Measurements from ENCODE around the gene IQCN.

IQCN gene

GRCh38 chr19:18287836-18288772, 13.9 kb upstream of the IQCN start:
- DNase-seq (ENCODE audit: low read depth in 1 of 2, low spot score in 1 of 2) = no peak

- DNase-seq (ENCODE audit: low read depth in 1 of 2, low spot score in 1 of 2) = no peak
These were observed 12.9 kb upstream of the IQCN start for GRCh38 chr19:18286973-18287635.

- no peak for DNase-seq (ENCODE audit: low read depth in 1 of 2, low spot score in 1 of 2)
These were observed 10.6 kb upstream of the IQCN start for GRCh38 chr19:18284712-18285360.

GRCh38 chr19:18283338-18283737, 9.1 kb upstream of the IQCN start:
- DNase-seq (ENCODE audit: low read depth in 1 of 2, low spot score in 1 of 2) = no peak

GRCh38 chr19:18282788-18283141, 8.5 kb upstream of the IQCN start:
- no peak for DNase-seq (ENCODE audit: low read depth in 1 of 2, low spot score in 1 of 2)

GRCh38 chr19:18282021-18282787, 8.0 kb upstream of the IQCN start:
- no peak for DNase-seq (ENCODE audit: low read depth in 1 of 2, low spot score in 1 of 2)

- DNase-seq (ENCODE audit: low read depth in 1 of 2, low spot score in 1 of 2) = peak; percentile 92 to 94
These were observed 7.1 kb upstream of the IQCN start, which contains the start of gene JUND for GRCh38 chr19:18281082-18282020. TSS of gene JUND (minus strand) at chr19:18281622. CDS start at chr19:18281484, 138 bp downstream.

- peak in 1 of 2 donors; percentile 62 for DNase-seq (ENCODE audit: low read depth in 1 of 2, low spot score in 1 of 2)
These were observed 6.2 kb upstream of the IQCN start for GRCh38 chr19:18280247-18281081.

- peak; percentile 72 to 90 for DNase-seq (ENCODE audit: low read depth in 1 of 2, low spot score in 1 of 2)
These were observed 5.4 kb upstream of the IQCN start for GRCh38 chr19:18279516-18280246.

- DNase-seq (ENCODE audit: low read depth in 1 of 2, low spot score in 1 of 2) = no peak
These were observed 4.9 kb upstream of the IQCN start for GRCh38 chr19:18279266-18279515.

GRCh38 chr19:18278521-18279265, 4.4 kb upstream of the IQCN start:
- DNase-seq (ENCODE audit: low read depth in 1 of 2, low spot score in 1 of 2) = peak in 1 of 2 donors; percentile 32

GRCh38 chr19:18274781-18275356, 617 bp upstream of the IQCN start:
- DNase-seq (ENCODE audit: low read depth in 1 of 2, low spot score in 1 of 2) = no peak

- no peak for DNase-seq (ENCODE audit: low read depth in 1 of 2, low spot score in 1 of 2)
These were observed 562 bp downstream of the IQCN start for GRCh38 chr19:18273561-18274218.

GRCh38 chr19:18271433-18271841, 2.8 kb downstream of the IQCN start:
- no peak for DNase-seq (ENCODE audit: low read depth in 1 of 2, low spot score in 1 of 2)

GRCh38 chr19:18270326-18270725, 3.9 kb downstream of the IQCN start:
- DNase-seq (ENCODE audit: low read depth in 1 of 2, low spot score in 1 of 2) = no peak

GRCh38 chr19:18269070-18269723, 5.1 kb downstream of the IQCN start:
- DNase-seq (ENCODE audit: low read depth in 1 of 2, low spot score in 1 of 2) = no peak
